UCSD-AML1 (cell line): ENCODE measurements around the gene LRP3.
"Not testable (repeated sequence)": the region's sequence is repeated elsewhere in the genome, so short reads cannot be mapped to it uniquely, and the experiment has no call there.

Experiments used
- DNase-seq: peaks from one replicate; lab custom pipeline; 2025; ENCODE audit not compliant: unreplicated experiment; lab: John Stamatoyannopoulos, UW

The LRP3 gene

GRCh38 chr19:33215438-33216197, 21.5 kb downstream of the LRP3 start:
- DNase-seq: no peak

GRCh38 chr19:33216198-33216830, 22.2 kb downstream of the LRP3 start:
- no peak for DNase-seq

- no peak for DNase-seq
These were observed 23.8 kb downstream of the LRP3 start for GRCh38 chr19:33217881-33218280.

GRCh38 chr19:33219261-33219815, 25.2 kb downstream of the LRP3 start:
- DNase-seq: no peak

GRCh38 chr19:33220115-33220514, 26.0 kb downstream of the LRP3 start:
- DNase-seq: no peak

- no peak for DNase-seq
These were observed 26.6 kb downstream of the LRP3 start for GRCh38 chr19:33220735-33221134.

- no peak for DNase-seq
These were observed 27.5 kb downstream of the LRP3 start for GRCh38 chr19:33221638-33222037.

GRCh38 chr19:33222255-33222654, 28.1 kb downstream of the LRP3 start:
- not testable (repeated sequence) for DNase-seq

- no peak for DNase-seq
These were observed 30.7 kb downstream of the LRP3 start for GRCh38 chr19:33224694-33225457.

GRCh38 chr19:33225458-33225926, 31.4 kb downstream of the LRP3 start, which contains the start of gene SLC7A10:
Gene SLC7A10, minus strand, starts transcription at chr19:33225850. Its CDS starts 147 bp downstream, at chr19:33225703.
- no peak for DNase-seq

- DNase-seq: peak; percentile 53
These were observed 32.6 kb downstream of the LRP3 start for GRCh38 chr19:33226550-33227241.

GRCh38 chr19:33227242-33227650, 33.1 kb downstream of the LRP3 start:
- DNase-seq: no peak

- no peak for DNase-seq
These were observed 33.9 kb downstream of the LRP3 start for GRCh38 chr19:33227870-33228599.

- DNase-seq: no peak
These were observed 35.8 kb downstream of the LRP3 start for GRCh38 chr19:33229962-33230361.

- DNase-seq: no peak
These were observed 37.4 kb downstream of the LRP3 start for GRCh38 chr19:33231511-33231910.

GRCh38 chr19:33232656-33233055, 38.5 kb downstream of the LRP3 start:
- no peak for DNase-seq

GRCh38 chr19:33233056-33233873, 39.1 kb downstream of the LRP3 start:
- no peak for DNase-seq

GRCh38 chr19:33234092-33234491, 40.0 kb downstream of the LRP3 start:
- DNase-seq: no peak

GRCh38 chr19:33234736-33235135, 40.6 kb downstream of the LRP3 start:
- DNase-seq: no peak
